ENCODE data around the gene HTT. TPM values are rescaled to one million over a fixed set of nuclear protein-coding genes. Genes with fewer than 3 reads are reported as not detected.
A peak's percentile ranks its signal among the peaks of the same experiment; 100 is the strongest.

HTT gene
- total RNA-seq, 1 experiment from 2014 or later, result 64.4 TPM

- Mint-ChIP-seq H3K27me3 (ENCODE audit: low read depth) (peaks cover 28% of the 10 kb centered on the region), H3K27ac (no peak overlapping the region)
- no peak overlapping the region for H2BK12ac ChIP-seq (ENCODE audit: insufficient read length, low read depth, low read length)
Observed at GRCh38 chr4:3290889-3291321, 216.4 kb downstream of the HTT start.

More at GRCh38 chr4:3290889-3291321, 216.4 kb downstream of the HTT start:
- Mint-ChIP-seq H3K4me1 (peaks cover 24 to 29% of the 10 kb centered on the region in 2 experiments), H3K4me3 (peak overlapping the region in 1 of 2 experiments; percentile 57; a peak in 2 of 5 replicates), H3K9me3 (no peaks in the 10 kb centered on the region; a peak in 1 of 5 replicates), H3K36me3 (ENCODE audit: insufficient read depth in 1 of 3, low read depth in 3 of 3) (no peaks in the 10 kb centered on the region; a peak in 1 of 7 replicates)
- DNase-seq, result no peak
- no peak overlapping the region for H2BK120ac ChIP-seq (ENCODE audit: low read depth, low read length, poor library complexity, severe bottlenecking)
- H2AFZ ChIP-seq (ENCODE audit: low read length), result no peak overlapping the region
- H2BK5ac ChIP-seq (ENCODE audit: insufficient read length, low read length), result no peak overlapping the region
- WGBS (ENCODE audit: extremely low coverage, insufficient read length, low lambda C conversion rate), result no CpG with 5 or more reads among the region's 9 CpGs
- H3K27me3 ChIP-seq (ENCODE audit: insufficient read depth, low read length), result no peaks in the 10 kb centered on the region; the same call in 1 of the 2 replicates
- H2AK5ac ChIP-seq (ENCODE audit: insufficient read length, low read length), result no peak overlapping the region
- no peak overlapping the region for H4K8ac ChIP-seq (replicated peaks; ENCODE audit: insufficient read length, low read depth, low read length)
- no peak overlapping the region for H3T11ph ChIP-seq (ENCODE audit: low read length)
- no peaks in the 10 kb centered on the region for H3K79me1 ChIP-seq (ENCODE audit: insufficient read depth, low read depth, low read length, poor library complexity, severe bottlenecking)
- no peaks in the 10 kb centered on the region for H3K79me2 ChIP-seq (ENCODE audit: insufficient read depth, low read length)
- no peak overlapping the region for H4K5ac ChIP-seq (ENCODE audit: insufficient read length, low read depth, low read length)
- H4K20me1 ChIP-seq (ENCODE audit: control insufficient read depth, insufficient read depth, insufficient read length), result no peaks in the 10 kb centered on the region
- no peaks in the 10 kb centered on the region for H3K9me3 ChIP-seq (ENCODE audit: control insufficient read depth, low read depth, low read length)
- H4K91ac ChIP-seq (ENCODE audit: insufficient read length, low read depth, low read length), result no peak overlapping the region
- H3K56ac ChIP-seq (ENCODE audit: insufficient read length, low read depth, low read length), result no peak overlapping the region
- peaks cover 16% of the 10 kb centered on the region for H3K23me2 ChIP-seq (ENCODE audit: insufficient read length, low read depth, low read length, poor library complexity, severe bottlenecking)
- no peaks in the 10 kb centered on the region for H3K4me1 ChIP-seq (ENCODE audit: insufficient read depth, low read length)
- H3K14ac ChIP-seq (ENCODE audit: insufficient read depth, low read length), result no peak overlapping the region
- H2BK20ac ChIP-seq (ENCODE audit: low read depth, low read length, poor library complexity, severe bottlenecking), result no peak overlapping the region
- no peak overlapping the region for H3K9ac ChIP-seq (ENCODE audit: extremely low read depth, insufficient read length, low read length)
- no peak overlapping the region for H3K4me2 ChIP-seq (ENCODE audit: insufficient read depth, insufficient read length, low read length)
- H3K23ac ChIP-seq (ENCODE audit: insufficient read length, low read depth, low read length), result no peak overlapping the region
- H3K4ac ChIP-seq (ENCODE audit: low read depth, low read length), result no peak overlapping the region
- H3K18ac ChIP-seq (ENCODE audit: insufficient read length, low read depth, low read length), result no peak overlapping the region
- no peak for TF ChIP-seq CTCF (conservative IDR thresholded peaks at IDR 0.05)
- H3K27ac ChIP-seq (ENCODE audit: insufficient read length, low read depth, low read length), result no peak overlapping the region
- no peak overlapping the region for H2BK15ac ChIP-seq (ENCODE audit: low read depth, low read length)
